B cell (primary cell): ENCODE results near the gene EXTL1.

ENCODE experiments used
- EZH2 ChIP-seq: IDR thresholded peaks from 2 replicates; pipeline ENCODE4 v1.6.1; 2012; ENCODE audit warnings: borderline replicate concordance, low read depth, mild to moderate bottlenecking, moderate library complexity, low read length; ENCODE audit not compliant: insufficient read depth, poor library complexity, severe bottlenecking
- TF ChIP-seq, protein P1 (sequence below): fragments of 200-600 bp; IDR thresholded peaks from one replicate; pipeline ENCODE4 v1.8.0; 2022; ENCODE audit warnings: antibody characterized with exemption, mild to moderate bottlenecking

DNA sequence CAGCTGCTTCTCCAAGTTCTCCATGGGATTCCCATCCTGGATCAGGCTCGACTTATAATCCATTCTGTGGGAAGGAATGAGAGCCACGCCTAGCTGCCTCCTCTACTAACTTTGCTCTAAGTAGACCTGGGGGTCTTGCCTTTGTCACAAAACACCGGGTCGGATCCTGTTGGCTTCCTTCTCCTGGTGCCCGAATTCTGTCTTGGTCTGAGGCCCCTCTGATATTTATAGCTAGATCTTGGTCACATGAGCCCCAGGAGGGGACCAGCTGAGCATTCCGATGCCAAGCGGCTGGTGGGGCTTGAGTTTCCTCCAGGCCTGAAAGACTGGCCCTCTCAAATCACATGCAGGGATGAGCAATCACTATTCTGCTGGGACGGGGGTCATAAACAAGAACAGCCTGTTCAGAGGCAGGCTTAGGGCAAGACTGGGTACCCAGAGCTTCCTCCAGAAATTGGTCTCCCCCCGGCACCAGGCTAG lies 45.9 kb downstream of the EXTL1 start, which contains the start of gene TRIM63:
- TF ChIP-seq, protein P1, sequence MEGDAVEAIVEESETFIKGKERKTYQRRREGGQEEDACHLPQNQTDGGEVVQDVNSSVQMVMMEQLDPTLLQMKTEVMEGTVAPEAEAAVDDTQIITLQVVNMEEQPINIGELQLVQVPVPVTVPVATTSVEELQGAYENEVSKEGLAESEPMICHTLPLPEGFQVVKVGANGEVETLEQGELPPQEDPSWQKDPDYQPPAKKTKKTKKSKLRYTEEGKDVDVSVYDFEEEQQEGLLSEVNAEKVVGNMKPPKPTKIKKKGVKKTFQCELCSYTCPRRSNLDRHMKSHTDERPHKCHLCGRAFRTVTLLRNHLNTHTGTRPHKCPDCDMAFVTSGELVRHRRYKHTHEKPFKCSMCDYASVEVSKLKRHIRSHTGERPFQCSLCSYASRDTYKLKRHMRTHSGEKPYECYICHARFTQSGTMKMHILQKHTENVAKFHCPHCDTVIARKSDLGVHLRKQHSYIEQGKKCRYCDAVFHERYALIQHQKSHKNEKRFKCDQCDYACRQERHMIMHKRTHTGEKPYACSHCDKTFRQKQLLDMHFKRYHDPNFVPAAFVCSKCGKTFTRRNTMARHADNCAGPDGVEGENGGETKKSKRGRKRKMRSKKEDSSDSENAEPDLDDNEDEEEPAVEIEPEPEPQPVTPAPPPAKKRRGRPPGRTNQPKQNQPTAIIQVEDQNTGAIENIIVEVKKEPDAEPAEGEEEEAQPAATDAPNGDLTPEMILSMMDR = no peak
- no peak for TF ChIP-seq EZH2
